ENCODE results near the gene CX3CL1. TPM values are rescaled to one million over a fixed set of nuclear protein-coding genes. Genes with fewer than 3 reads are reported as not detected.

CX3CL1 gene
- total and polyA plus RNA-seq, 2 experiments from 2014 or later = 0.33 to 0.71 TPM

GRCh38 chr16:57413733-57414132 lies 41.4 kb downstream of the CX3CL1 start:
- Histone ChIP-seq H3K27me3 (no peaks in the 10 kb centered on the region), H3K4me1 (ENCODE audit: low read depth) (no peaks in the 10 kb centered on the region), H3K9me3 (ENCODE audit: low read depth) (no peaks in the 10 kb centered on the region), H3K27ac (no peak overlapping the region), H3K36me3 (no peaks in the 10 kb centered on the region), H3K4me3 (no peak overlapping the region)
- no peak for DNase-seq (ENCODE audit: low read depth in 1 of 2, low spot score in 1 of 2)
- TF ChIP-seq CTCF (IDR thresholded peaks at IDR 0.05; ENCODE audit: low read depth, low read length) = no peak

GRCh38 chr16:57416084-57416483 lies 43.8 kb downstream of the CX3CL1 start:
- H3K4me3 ChIP-seq = no peak overlapping the region
- TF ChIP-seq CTCF (IDR thresholded peaks at IDR 0.05; ENCODE audit: low read depth, low read length) = no peak
- no peaks in the 10 kb centered on the region for H3K27me3 ChIP-seq
- no peaks in the 10 kb centered on the region for H3K9me3 ChIP-seq (ENCODE audit: low read depth)
- H3K4me1 ChIP-seq (ENCODE audit: low read depth) = no peaks in the 10 kb centered on the region
- no peaks in the 10 kb centered on the region for H3K36me3 ChIP-seq
- no peak overlapping the region for H3K27ac ChIP-seq
- no peak for DNase-seq (ENCODE audit: low read depth in 1 of 2, low spot score in 1 of 2)

DNA sequence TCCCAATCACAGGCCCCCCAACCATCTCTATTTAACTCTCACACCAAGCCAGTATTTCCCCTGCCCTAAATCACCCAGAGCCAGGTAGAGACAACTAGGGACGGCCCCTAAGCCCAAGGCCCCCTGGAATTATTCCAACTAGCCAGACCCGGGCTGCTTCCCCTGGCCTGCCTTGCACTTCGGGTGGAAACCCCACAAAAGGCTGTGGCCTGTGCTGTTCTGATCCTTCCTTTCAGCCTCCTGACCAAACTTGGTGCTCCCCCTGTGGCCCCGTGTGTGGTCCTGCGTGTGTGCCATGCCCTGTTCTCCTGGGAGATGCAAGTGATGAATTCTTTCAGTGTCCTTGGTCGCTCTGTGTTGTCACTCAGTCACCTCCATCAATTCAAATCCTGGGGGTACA lies 47.2 kb downstream of the CX3CL1 start:
- H3K36me3 ChIP-seq = no peaks in the 10 kb centered on the region
- no peaks in the 10 kb centered on the region for H3K9me3 ChIP-seq (ENCODE audit: low read depth)
- no peaks in the 10 kb centered on the region for H3K4me1 ChIP-seq (ENCODE audit: low read depth)
- no peak for TF ChIP-seq CTCF (IDR thresholded peaks at IDR 0.05; ENCODE audit: low read depth, low read length)
- no peaks in the 10 kb centered on the region for H3K27me3 ChIP-seq
- no peak overlapping the region for H3K27ac ChIP-seq
- no peak for DNase-seq (ENCODE audit: low read depth in 1 of 2, low spot score in 1 of 2)
- H3K4me3 ChIP-seq = no peak overlapping the region

GRCh38 chr16:57422026-57422944 lies 50.0 kb downstream of the CX3CL1 start:
- TF ChIP-seq CTCF (IDR thresholded peaks at IDR 0.05; ENCODE audit: low read depth, low read length) = peak; percentile 90
- Histone ChIP-seq H3K27ac (no peak overlapping the region), H3K4me3 (no peak overlapping the region), H3K4me1 (ENCODE audit: low read depth) (no peaks in the 10 kb centered on the region), H3K36me3 (no peaks in the 10 kb centered on the region), H3K27me3 (no peaks in the 10 kb centered on the region), H3K9me3 (ENCODE audit: low read depth) (no peaks in the 10 kb centered on the region)
- DNase-seq (ENCODE audit: low read depth in 1 of 2, low spot score in 1 of 2) = peak; percentile 60 to 82

- Histone ChIP-seq H3K4me3 (no peak overlapping the region), H3K9me3 (ENCODE audit: low read depth) (no peaks in the 10 kb centered on the region), H3K27ac (no peak overlapping the region), H3K4me1 (ENCODE audit: low read depth) (no peaks in the 10 kb centered on the region), H3K36me3 (peaks cover 4% of the 10 kb centered on the region), H3K27me3 (no peaks in the 10 kb centered on the region)
- no peak for DNase-seq (ENCODE audit: low read depth in 1 of 2, low spot score in 1 of 2)
- no peak for TF ChIP-seq CTCF (IDR thresholded peaks at IDR 0.05; ENCODE audit: low read depth, low read length)
These were observed 50.9 kb downstream of the CX3CL1 start for GRCh38 chr16:57423152-57423551.
